H1 (cell line): ENCODE data around the gene SFXN1. TPM values are rescaled to one million over a fixed set of nuclear protein-coding genes. Genes with fewer than 3 reads are reported as not detected.

ENCODE experiments used
- CTCF ChIA-PET: fragments of 300-600 bp; sonication (Branson Sonifier 250); formaldehyde crosslinking; loops from one replicate; lab custom pipeline; 2021; ENCODE audit not compliant: partially characterized antibody; lab: Charles Lee
- POLR2A ChIA-PET: fragments of 300-600 bp; sonication (Branson Sonifier 250); formaldehyde crosslinking; loops from one replicate; lab custom pipeline; 2021; ENCODE audit warnings: inconsistent platforms; ENCODE audit not compliant: partially characterized antibody; lab: Charles Lee
- DNase-seq, 2 experiments: peaks; one replicate each; pipeline versions ENCODE4 v3.0.0 to v3.0.0-alpha.2; 2010 to 2022; ENCODE audit warnings: low spot score in 2 of 2, low read depth in 1 of 2, mixed read lengths in 1 of 2
- FAIRE-seq: peaks from 2 replicates; lab custom pipeline; 2011; peaks lifted over from hg19 to GRCh38; lab: Jason Lieb, UNC
- H2AFZ ChIP-seq: 2 replicates; pipeline ENCODE4 v1.8.1; 2012; ENCODE audit warnings: low read length, inconsistent platforms
- H2AK5ac ChIP-seq: 2 replicates; pipeline ENCODE4 v1.6.1; 2013; ENCODE audit warnings: low read depth, low read length
- H2BK120ac ChIP-seq: replicated peaks from 2 replicates; pipeline ENCODE3; 2013; ENCODE audit warnings: low read depth, low read length, inconsistent platforms
- H2BK12ac ChIP-seq: 2 replicates; pipeline ENCODE4 v1.6.1; 2013; ENCODE audit warnings: low read depth, low read length
- H2BK15ac ChIP-seq: 2 replicates; pipeline ENCODE4 v1.6.1; 2013; ENCODE audit warnings: low read length
- H2BK20ac ChIP-seq: 2 replicates; pipeline ENCODE4 v1.6.1; 2013; ENCODE audit warnings: low read length
- H2BK5ac ChIP-seq: 2 replicates; pipeline ENCODE4 v1.6.1; 2013; ENCODE audit warnings: low read depth, low read length
- H3K14ac ChIP-seq: 2 replicates; pipeline ENCODE4 v1.6.1; 2013; ENCODE audit warnings: inconsistent platforms; ENCODE audit not compliant: insufficient read length
- H3K18ac ChIP-seq: 2 replicates; pipeline ENCODE4 v1.6.1; 2013; ENCODE audit warnings: low read length; ENCODE audit errors: extremely low read depth
- H3K23ac ChIP-seq: 2 replicates; pipeline ENCODE4 v1.6.1; 2013; ENCODE audit warnings: inconsistent platforms; ENCODE audit not compliant: insufficient read length
- H3K23me2 ChIP-seq: 2 replicates; pipeline ENCODE4 v1.6.1; 2013; ENCODE audit warnings: low read depth, low read length
- H3K27ac ChIP-seq: 2 replicates; pipeline ENCODE4 v1.6.1; 2011; ENCODE audit warnings: low read depth, low read length, inconsistent platforms
- H3K27me3 ChIP-seq, 4 experiments: replicated peaks in 1 of 4; 1 replicate in 1 of 4; 2 replicates in 3 of 4; pipeline versions ENCODE4 v1.6.1 to v1.8.1; 2011 to 2013; ENCODE audit warnings: low read length in 3 of 4, mild to moderate bottlenecking in 3 of 4, inconsistent platforms in 2 of 4, mixed read lengths in 2 of 4, moderate library complexity in 1 of 4; ENCODE audit not compliant: control insufficient read depth in 3 of 4, insufficient read depth in 3 of 4; ENCODE audit errors: extremely low read depth in 1 of 4
- H3K36me3 ChIP-seq, 4 experiments: 2 replicates each; pipeline versions ENCODE4 v1.6.1 to v1.8.1; 2011 to 2013; ENCODE audit warnings: mild to moderate bottlenecking in 4 of 4, low read length in 3 of 4, moderate library complexity in 2 of 4, control low read depth in 1 of 4, inconsistent platforms in 1 of 4; ENCODE audit not compliant: insufficient read depth in 4 of 4, control insufficient read depth in 2 of 4
- H3K4ac ChIP-seq: replicated peaks from 2 replicates; pipeline ENCODE3; 2013; ENCODE audit warnings: low read length, low read depth, mixed read lengths, inconsistent platforms; ENCODE audit not compliant: insufficient read length
- H3K4me1 ChIP-seq, 4 experiments: replicated peaks in 1 of 4; 1 replicate in 1 of 4; 2 replicates in 3 of 4; pipeline versions ENCODE4 v1.6.1 to v1.8.1; 2011 to 2013; ENCODE audit warnings: low read length in 3 of 4, inconsistent platforms in 2 of 4, mixed read lengths in 1 of 4; ENCODE audit not compliant: insufficient read depth in 4 of 4, control insufficient read depth in 3 of 4
- H3K4me2 ChIP-seq, 2 experiments: 2 replicates each; pipeline versions ENCODE4 v1.6.1 to v1.8.1; 2011 to 2013; ENCODE audit warnings: low read depth in 2 of 2, low read length in 2 of 2, control low read depth in 1 of 2, inconsistent platforms in 1 of 2, mild to moderate bottlenecking in 1 of 2; ENCODE audit not compliant: insufficient read depth in 1 of 2
- H3K4me3 ChIP-seq, 4 experiments: fragments of 200-600, 300-600 bp in 1 of 4; sonication (generic), shearing (Covaris generic), sonication (Bioruptor Twin) in 1 of 4; 2 replicates each; pipeline versions ENCODE4 v1.5.1 to v1.8.1; 2011 to 2016; ENCODE audit warnings: low read length in 4 of 4, low read depth in 3 of 4, control low read depth in 2 of 4, inconsistent platforms in 2 of 4, mild to moderate bottlenecking in 2 of 4, mixed read lengths in 1 of 4, moderate library complexity in 1 of 4; ENCODE audit not compliant: insufficient read depth in 2 of 4; ENCODE audit errors: extremely low read depth in 1 of 4
- H3K56ac ChIP-seq: replicated peaks from 2 replicates; pipeline ENCODE3; 2013; ENCODE audit warnings: low read depth, mild to moderate bottlenecking, mixed read lengths, low read length, inconsistent platforms; ENCODE audit not compliant: insufficient read length
- H3K79me1 ChIP-seq: 2 replicates; pipeline ENCODE4 v1.6.1; 2013; ENCODE audit warnings: low read depth, low read length, control low read depth
- H3K79me2 ChIP-seq, 2 experiments: 2 replicates each; pipeline versions ENCODE4 v1.6.1 to v1.8.1; 2012 to 2013; ENCODE audit warnings: low read length in 2 of 2, mild to moderate bottlenecking in 2 of 2, inconsistent platforms in 1 of 2; ENCODE audit not compliant: insufficient read depth in 2 of 2, control insufficient read depth in 1 of 2
- H3K9ac ChIP-seq, 4 experiments: replicated peaks in 1 of 4; 1 replicate in 1 of 4; 2 replicates in 3 of 4; pipeline versions ENCODE4 v1.6.1 to v1.8.1; 2011 to 2013; ENCODE audit warnings: low read depth in 3 of 4, low read length in 3 of 4, control low read depth in 2 of 4, mild to moderate bottlenecking in 2 of 4, moderate library complexity in 2 of 4, inconsistent platforms in 1 of 4; ENCODE audit errors: extremely low read depth in 1 of 4
- H3K9me3 ChIP-seq, 2 experiments: 2 replicates each; pipeline versions ENCODE4 v1.6.1 to v1.8.1; 2012 to 2013; ENCODE audit warnings: mild to moderate bottlenecking in 2 of 2, moderate library complexity in 2 of 2, control low read depth in 1 of 2, inconsistent platforms in 1 of 2, low read depth in 1 of 2, low read length in 1 of 2, mixed read lengths in 1 of 2; ENCODE audit not compliant: insufficient read depth in 2 of 2
- H4K20me1 ChIP-seq, 2 experiments: replicated peaks in 1 of 2; 2 replicates each; pipeline versions ENCODE3 to v1.8.1; 2011 to 2013; ENCODE audit warnings: inconsistent platforms in 2 of 2, low read length in 2 of 2, mild to moderate bottlenecking in 1 of 2; ENCODE audit not compliant: insufficient read depth in 2 of 2, control insufficient read depth in 1 of 2
- H4K5ac ChIP-seq: 2 replicates; pipeline ENCODE4 v1.6.1; 2013; ENCODE audit warnings: low read length, low read depth, mixed read lengths, inconsistent platforms; ENCODE audit not compliant: insufficient read length
- H4K8ac ChIP-seq: 2 replicates; pipeline ENCODE4 v1.8.0; 2013; ENCODE audit warnings: mild to moderate bottlenecking, moderate library complexity, low read length, inconsistent platforms; ENCODE audit not compliant: insufficient read depth; ENCODE audit errors: extremely low read depth
- H4K91ac ChIP-seq: replicated peaks from 2 replicates; pipeline ENCODE3; 2013; ENCODE audit warnings: low read length, mixed read lengths, inconsistent platforms; ENCODE audit not compliant: insufficient read length
- RFX5 ChIP-seq: IDR thresholded peaks from 2 replicates; pipeline ENCODE4 v1.6.1; 2011; ENCODE audit warnings: low read depth, low read length, improper control_type of control experiment, borderline replicate concordance
- WGBS, 2 experiments: shearing (Covaris generic) in 1 of 2; methylation state at CpG; one replicate each; pipeline versions ENCODE4 v1.1.6 to v1.1.7; 2013 to 2015; ENCODE audit warnings: low lambda C conversion rate in 2 of 2, mixed read lengths in 2 of 2, inconsistent platforms in 1 of 2, low coverage in 1 of 2, missing lambda C conversion rate in 1 of 2; ENCODE audit not compliant: insufficient replicate concordance in 2 of 2, insufficient coverage in 1 of 2, insufficient read length in 1 of 2; ENCODE audit errors: extremely low coverage in 1 of 2, missing lambda C conversion rate in 1 of 2; 5-methylcytosine and 5-hydroxymethylcytosine counted together
- polyA plus RNA-seq, 7 experiments: library from polyadenylated mRNA; depleted of rRNA in 3 of 7; stranded (reverse) in 5 of 7; unstranded in 2 of 7; fragments of >200 nt in 5 of 7; fragments of 200-250 nt in 2 of 7; gene quantifications; 1 replicate in 5 of 7; 2 replicates in 1 of 7; 4 replicates in 1 of 7; pipeline versions ENCODE4 v1.2.1 to v1.2.3, GENCODE V29; 2011 to 2013; ENCODE audit warnings: missing spikeins in 2 of 7, mixed read lengths in 2 of 7
- total RNA-seq: library from RNA; stranded (reverse); fragmentation: NEBNext Ultra II Directional; extraction: Animal tissue kit (Norgen Biotek cat#: 25700); gene quantifications from 2 replicates; pipeline ENCODE4 v1.2.1, GENCODE V29; 2021

Gene SFXN1
- total and polyA plus RNA-seq, 2 of the 8 experiments (the other 6 are each of a cell fraction or from before 2014, with no cell fraction given) = 72.7 to 97.6 TPM

- Histone ChIP-seq H3K14ac (no peak overlapping the region), H3K27ac (no peak overlapping the region), H4K5ac (no peak overlapping the region), H4K8ac (no peak overlapping the region), H2BK5ac (no peak overlapping the region), H2AK5ac (no peak overlapping the region), H4K91ac (no peak overlapping the region), H3K27me3 (no peaks in the 10 kb centered on the region), H3K36me3 (peaks cover 8 to 51% (median 28%) of the 10 kb centered on the region in 4 experiments), H3K23me2 (no peaks in the 10 kb centered on the region), H3K18ac (no peak overlapping the region), H3K79me1 (peaks cover 6% of the 10 kb centered on the region), H3K4me1 (no peaks in the 10 kb centered on the region), H2BK12ac (no peak overlapping the region), H3K23ac (no peak overlapping the region), H2AFZ (no peak overlapping the region), H3K4me2 (no peak overlapping the region), H3K79me2 (peaks cover 5 to 34% of the 10 kb centered on the region in 2 experiments; a peak in 3 of 4 replicates), H2BK20ac (no peak overlapping the region), H3K9ac (no peak overlapping the region), H2BK15ac (no peak overlapping the region), H4K20me1 (peaks cover 7 to 10% of the 10 kb centered on the region in 2 experiments), H3K4me3 (no peak overlapping the region), H3K4ac (no peak overlapping the region), H3K9me3 (no peaks in the 10 kb centered on the region), H3K56ac (no peak overlapping the region), H2BK120ac (no peak overlapping the region)
- no peak for DNase-seq
- WGBS, 2 experiments = 88% methylated on average over 7 of the region's 7 CpGs; no CpG with 5 or more reads in 1 of the 2 experiments
- no peak for FAIRE-seq
- ChIA-PET POLR2A (no interaction called here), CTCF (interaction anchor here (0.6 kb wide), 1 partner anchor 169 kb away, joined by 3 read pairs; no protein-coding TSS in a partner anchor)
- no peak for TF ChIP-seq RFX5
Observed at GRCh38 chr5:175493260-175493659, 14.9 kb downstream of the SFXN1 start.
